ENCODE measurements around the gene PARD3.

DNA sequence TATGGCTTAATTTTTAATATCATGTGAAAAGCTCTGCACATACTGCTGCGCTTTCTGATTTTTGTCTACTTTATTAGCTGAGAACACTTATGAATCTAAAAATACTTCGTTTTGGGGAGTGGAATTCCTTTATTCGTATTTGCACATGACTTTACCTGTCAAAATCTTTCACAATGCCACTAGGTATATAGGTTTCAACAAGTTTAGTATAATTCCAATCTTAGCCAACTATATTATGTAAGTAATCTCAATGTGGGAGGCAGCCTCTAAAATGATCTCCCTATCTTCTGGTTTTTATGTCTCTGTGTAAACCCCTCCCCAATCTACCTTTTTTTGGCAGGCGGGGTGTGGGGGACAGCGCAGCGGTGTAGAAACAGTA is 55.3 kb downstream of the PARD3 start:
- TF ChIP-seq, protein P1, sequence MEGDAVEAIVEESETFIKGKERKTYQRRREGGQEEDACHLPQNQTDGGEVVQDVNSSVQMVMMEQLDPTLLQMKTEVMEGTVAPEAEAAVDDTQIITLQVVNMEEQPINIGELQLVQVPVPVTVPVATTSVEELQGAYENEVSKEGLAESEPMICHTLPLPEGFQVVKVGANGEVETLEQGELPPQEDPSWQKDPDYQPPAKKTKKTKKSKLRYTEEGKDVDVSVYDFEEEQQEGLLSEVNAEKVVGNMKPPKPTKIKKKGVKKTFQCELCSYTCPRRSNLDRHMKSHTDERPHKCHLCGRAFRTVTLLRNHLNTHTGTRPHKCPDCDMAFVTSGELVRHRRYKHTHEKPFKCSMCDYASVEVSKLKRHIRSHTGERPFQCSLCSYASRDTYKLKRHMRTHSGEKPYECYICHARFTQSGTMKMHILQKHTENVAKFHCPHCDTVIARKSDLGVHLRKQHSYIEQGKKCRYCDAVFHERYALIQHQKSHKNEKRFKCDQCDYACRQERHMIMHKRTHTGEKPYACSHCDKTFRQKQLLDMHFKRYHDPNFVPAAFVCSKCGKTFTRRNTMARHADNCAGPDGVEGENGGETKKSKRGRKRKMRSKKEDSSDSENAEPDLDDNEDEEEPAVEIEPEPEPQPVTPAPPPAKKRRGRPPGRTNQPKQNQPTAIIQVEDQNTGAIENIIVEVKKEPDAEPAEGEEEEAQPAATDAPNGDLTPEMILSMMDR (IDR thresholded peaks at IDR 0.05): no peak
- TF ChIP-seq EP300 (IDR thresholded peaks at IDR 0.05; ENCODE audit: low read depth) (no peak), POLR2A (IDR thresholded peaks at IDR 0.05) (no peak)
